ENCODE results near the gene GNAZ. TPM values are rescaled to one million over a fixed set of nuclear protein-coding genes. Genes with fewer than 3 reads are reported as not detected.

The GNAZ gene
- total RNA-seq, 4 donors from 2014 or later: 50.1 to 89.2 (median 55.0) TPM

DNA sequence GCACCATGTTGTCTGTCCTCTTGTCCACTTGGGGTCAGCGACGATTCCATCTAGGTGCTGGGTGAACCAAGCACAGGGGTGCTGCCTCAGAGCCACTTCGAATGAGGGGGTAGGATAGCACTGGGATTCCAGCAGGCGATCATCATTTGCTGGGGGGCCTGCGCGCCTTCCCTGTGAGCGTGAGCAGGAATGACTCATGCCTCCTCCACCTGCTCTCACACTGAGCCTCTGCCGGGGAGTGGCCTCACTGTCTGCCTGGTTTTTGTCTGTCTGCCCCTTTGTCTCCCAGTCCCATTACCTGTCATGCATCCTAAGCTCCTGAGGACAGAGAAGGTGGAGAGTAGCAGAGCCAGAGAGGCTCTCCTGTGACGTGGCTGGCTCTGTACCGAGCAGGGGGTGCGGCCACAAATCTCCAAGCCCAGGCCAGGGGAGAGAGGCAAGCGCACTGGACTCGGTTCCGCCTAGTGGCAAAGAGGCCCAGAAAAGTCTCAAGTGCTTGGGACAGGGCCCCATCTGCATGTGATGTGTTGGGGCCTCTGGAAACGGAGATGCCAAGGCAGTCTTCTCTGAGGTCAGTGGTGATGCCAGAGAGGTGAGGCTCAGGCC, 40.7 kb downstream of the GNAZ start:
- no peak for TF ChIP-seq EP300 (IDR thresholded peaks at IDR 0.05)
- no peak for TF ChIP-seq POLR2AphosphoS5 (IDR thresholded peaks at IDR 0.05)
- TF ChIP-seq, protein P1, sequence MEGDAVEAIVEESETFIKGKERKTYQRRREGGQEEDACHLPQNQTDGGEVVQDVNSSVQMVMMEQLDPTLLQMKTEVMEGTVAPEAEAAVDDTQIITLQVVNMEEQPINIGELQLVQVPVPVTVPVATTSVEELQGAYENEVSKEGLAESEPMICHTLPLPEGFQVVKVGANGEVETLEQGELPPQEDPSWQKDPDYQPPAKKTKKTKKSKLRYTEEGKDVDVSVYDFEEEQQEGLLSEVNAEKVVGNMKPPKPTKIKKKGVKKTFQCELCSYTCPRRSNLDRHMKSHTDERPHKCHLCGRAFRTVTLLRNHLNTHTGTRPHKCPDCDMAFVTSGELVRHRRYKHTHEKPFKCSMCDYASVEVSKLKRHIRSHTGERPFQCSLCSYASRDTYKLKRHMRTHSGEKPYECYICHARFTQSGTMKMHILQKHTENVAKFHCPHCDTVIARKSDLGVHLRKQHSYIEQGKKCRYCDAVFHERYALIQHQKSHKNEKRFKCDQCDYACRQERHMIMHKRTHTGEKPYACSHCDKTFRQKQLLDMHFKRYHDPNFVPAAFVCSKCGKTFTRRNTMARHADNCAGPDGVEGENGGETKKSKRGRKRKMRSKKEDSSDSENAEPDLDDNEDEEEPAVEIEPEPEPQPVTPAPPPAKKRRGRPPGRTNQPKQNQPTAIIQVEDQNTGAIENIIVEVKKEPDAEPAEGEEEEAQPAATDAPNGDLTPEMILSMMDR (IDR thresholded peaks at IDR 0.05): no peak
- TF ChIP-seq POLR2A (IDR thresholded peaks at IDR 0.05): no peak
- Histone ChIP-seq H3K36me3 (peaks cover 0 to 32% of the 10 kb centered on the region in 2 donors), H3K4me1 (peaks cover 0 to 13% (median 0%) of the 10 kb centered on the region in 3 donors), H3K27me3 (no peaks in the 10 kb centered on the region), H3K4me3 (no peak overlapping the region), H3K9me3 (no peaks in the 10 kb centered on the region), H3K27ac (no peak overlapping the region)
- no CpG with 5 or more reads among the region's 15 CpGs for WGBS, 2 donors (ENCODE audit: low coverage in 1 of 2)
- no peak for ATAC-seq

DNA sequence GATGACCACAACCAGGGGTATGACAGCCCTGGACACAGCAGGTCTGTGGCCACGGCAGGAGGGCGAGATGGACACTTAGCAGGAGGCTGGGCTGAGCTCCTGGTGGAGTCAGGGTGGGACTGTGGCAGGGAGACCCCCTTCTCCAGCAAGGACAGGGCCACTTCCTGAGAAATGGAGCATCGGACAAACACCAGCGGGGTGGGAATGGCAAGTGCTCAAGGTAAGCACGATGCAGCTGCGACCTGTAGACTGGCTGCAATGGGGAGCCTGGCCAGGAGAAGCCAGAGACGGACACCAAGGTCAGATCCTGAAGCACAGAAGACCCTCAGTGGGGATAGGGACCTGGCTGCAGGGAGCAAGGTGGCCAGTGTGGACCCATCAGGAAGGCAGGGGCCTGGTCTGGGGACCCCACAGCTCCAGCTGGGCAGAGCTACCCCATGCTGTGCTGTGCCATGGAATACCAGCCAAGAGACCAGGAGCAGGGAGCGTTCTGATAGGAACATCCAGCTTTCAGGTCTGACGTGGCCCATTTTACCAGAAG, 42.2 kb downstream of the GNAZ start:
- Histone ChIP-seq H3K4me1 (peaks cover 0 to 13% (median 0%) of the 10 kb centered on the region in 3 donors), H3K27ac (no peak overlapping the region), H3K4me3 (no peak overlapping the region), H3K9me3 (no peaks in the 10 kb centered on the region), H3K27me3 (no peaks in the 10 kb centered on the region), H3K36me3 (peaks cover 0 to 27% of the 10 kb centered on the region in 2 donors)
- ATAC-seq: no peak
- WGBS, 2 donors (ENCODE audit: low coverage in 1 of 2): 30% methylated on average over 2 of the region's 9 CpGs; no CpG with 5 or more reads in 1 of the 2 donors
- TF ChIP-seq POLR2AphosphoS5 (IDR thresholded peaks at IDR 0.05) (no peak), EP300 (IDR thresholded peaks at IDR 0.05) (no peak), POLR2A (IDR thresholded peaks at IDR 0.05) (no peak)
- TF ChIP-seq, protein P1 (IDR thresholded peaks at IDR 0.05): no peak

DNA sequence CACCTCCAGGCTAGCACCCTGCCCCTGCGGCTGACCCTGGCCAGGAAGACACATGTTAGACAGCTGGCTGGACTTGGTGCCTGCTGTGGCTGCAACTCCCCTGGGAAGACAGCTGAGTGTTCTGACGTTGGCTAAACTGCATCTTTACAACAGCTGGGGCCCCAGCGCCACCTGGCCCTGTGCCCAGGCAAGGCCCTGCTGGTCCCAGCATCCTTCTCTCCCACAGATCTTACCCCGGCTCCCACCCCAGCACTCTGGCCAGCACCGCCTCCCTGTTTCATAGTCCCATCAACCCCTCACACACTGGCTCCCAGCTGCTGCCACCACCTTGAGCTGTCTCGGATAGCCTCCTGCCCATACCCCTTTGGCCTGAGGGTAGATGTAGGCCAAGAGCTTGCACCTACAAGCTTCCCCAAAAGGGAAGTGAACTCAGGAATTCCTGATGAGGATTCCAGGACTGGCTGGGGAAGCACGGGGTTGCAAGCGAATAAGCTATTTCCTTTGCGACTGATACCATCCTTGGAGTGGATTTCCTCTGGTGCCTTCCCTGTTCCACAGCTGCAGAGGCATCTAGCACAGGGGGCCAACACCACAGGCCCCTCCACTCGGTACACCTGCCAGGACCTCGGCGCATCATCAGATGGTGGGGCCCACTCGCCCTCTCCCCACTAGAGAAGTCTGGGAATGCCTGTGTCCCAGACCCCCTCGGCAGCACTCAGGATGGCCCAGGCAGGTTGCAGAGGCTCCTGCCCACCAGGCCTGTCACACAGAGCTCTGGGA, 42.9 kb downstream of the GNAZ start:
- peaks cover 0 to 13% (median 0%) of the 10 kb centered on the region in 3 donors for H3K4me1 ChIP-seq
- H3K27me3 ChIP-seq: no peaks in the 10 kb centered on the region
- TF ChIP-seq EP300 (IDR thresholded peaks at IDR 0.05): no peak
- TF ChIP-seq POLR2AphosphoS5 (IDR thresholded peaks at IDR 0.05): no peak
- TF ChIP-seq, protein P1 (IDR thresholded peaks at IDR 0.05): no peak
- TF ChIP-seq POLR2A (IDR thresholded peaks at IDR 0.05): no peak
- H3K9me3 ChIP-seq: no peaks in the 10 kb centered on the region
- no peak overlapping the region for H3K4me3 ChIP-seq
- H3K36me3 ChIP-seq: peaks cover 0 to 20% of the 10 kb centered on the region in 2 donors
- no peak for ATAC-seq
- WGBS, 2 donors (ENCODE audit: low coverage in 1 of 2): 86% methylated on average over 4 of the region's 14 CpGs; no CpG with 5 or more reads in 1 of the 2 donors
- H3K27ac ChIP-seq: no peak overlapping the region

DNA sequence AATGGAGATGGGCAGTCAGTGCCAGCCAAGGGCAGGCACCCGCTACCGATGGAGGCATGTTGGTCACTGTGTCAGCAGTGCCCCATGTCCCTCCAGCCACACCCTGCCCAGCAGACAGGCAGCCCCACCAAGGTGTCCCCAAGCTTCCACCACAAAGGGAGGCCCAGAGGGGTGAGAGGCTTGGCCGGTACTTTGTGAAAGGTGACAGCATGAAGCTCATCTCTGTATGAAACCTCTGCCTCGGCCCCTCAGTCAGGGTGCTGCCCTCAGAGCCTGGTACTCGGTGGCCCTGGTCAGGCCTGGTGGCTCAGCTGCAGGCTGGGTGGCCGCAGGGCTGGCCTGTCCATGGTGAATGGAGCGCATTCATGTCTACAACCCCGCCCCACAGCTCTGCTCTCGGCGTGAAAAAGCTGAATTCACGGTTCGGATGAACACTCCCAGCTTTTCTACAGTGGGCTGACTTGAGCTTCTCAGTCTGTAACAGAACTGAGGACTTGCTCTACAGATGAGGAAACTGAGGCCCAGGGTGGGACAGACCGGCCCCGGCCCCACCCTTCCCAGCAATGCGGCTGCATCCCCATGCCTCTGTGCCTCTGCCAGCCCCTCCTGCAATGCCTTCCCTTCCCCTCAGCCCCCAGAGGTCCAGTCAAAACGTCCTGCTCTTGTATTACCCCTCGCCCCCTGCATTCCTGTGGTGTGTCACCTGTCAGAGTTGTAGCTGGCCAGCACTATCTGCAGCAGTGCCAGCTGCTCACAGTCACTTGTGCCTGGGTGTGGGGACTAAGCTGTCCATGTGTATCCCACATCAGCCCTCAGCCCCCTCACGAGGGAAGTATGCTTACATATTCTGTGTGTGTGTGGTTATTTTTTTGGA, 43.8 kb downstream of the GNAZ start:
- Histone ChIP-seq H3K9me3 (no peaks in the 10 kb centered on the region), H3K27me3 (no peaks in the 10 kb centered on the region), H3K4me1 (peaks cover 0 to 13% (median 0%) of the 10 kb centered on the region in 3 donors), H3K36me3 (peaks cover 0 to 19% of the 10 kb centered on the region in 2 donors), H3K27ac (no peak overlapping the region), H3K4me3 (no peak overlapping the region)
- 68% methylated on average over 6 of the region's 18 CpGs; no CpG with 5 or more reads in 1 of the 2 donors for WGBS, 2 donors (ENCODE audit: low coverage in 1 of 2)
- TF ChIP-seq POLR2AphosphoS5 (IDR thresholded peaks at IDR 0.05) (no peak), EP300 (IDR thresholded peaks at IDR 0.05) (no peak), POLR2A (IDR thresholded peaks at IDR 0.05) (no peak)
- TF ChIP-seq, protein P1 (IDR thresholded peaks at IDR 0.05): no peak
- no peak for ATAC-seq

All from gastroesophageal sphincter (tissue), 4 donors.